Gastrocnemius medialis (tissue), 4 donors: ENCODE measurements around the gene OR2H2. TPM values are rescaled to one million over a fixed set of nuclear protein-coding genes. Genes with fewer than 3 reads are reported as not detected.
A peak's percentile ranks its signal among the peaks of the same experiment; 100 is the strongest.

Experiments used
- ATAC-seq, 2 donors: fragments of 150-250 bp; one replicate each; pipeline ENCODE4 v1.9.1; 2016
- DNase-seq, 2 donors: peaks; one replicate each; pipeline ENCODE4 v3.0.0-alpha.2; 2019
- H3K27ac ChIP-seq, 4 donors: fragments of 200-600 bp; sonication (generic); 1 replicate in 1 of 4; 2 replicates in 3 of 4; pipeline ENCODE4 v1.5.1; 2016 to 2018; ENCODE audit warnings: mild to moderate bottlenecking in 2 of 4, moderate library complexity in 1 of 4
- H3K27me3 ChIP-seq, 3 donors: fragments of 200-600 bp; sonication (generic) in 2 of 3; 1 replicate in 1 of 3; 2 replicates in 2 of 3; pipeline versions ENCODE4 v1.5.1 to v1.6.0; 2016 to 2019; ENCODE audit warnings: mild to moderate bottlenecking in 1 of 3, moderate library complexity in 1 of 3
- H3K36me3 ChIP-seq, 2 donors: fragments of 200-600 bp; sonication (generic) in 1 of 2; one replicate each; pipeline ENCODE4 v1.5.1; 2017 to 2018
- H3K4me1 ChIP-seq, 2 donors: fragments of 200-600 bp; sonication (generic) in 1 of 2; one replicate each; pipeline ENCODE4 v1.5.1; 2016 to 2017; ENCODE audit warnings: mild to moderate bottlenecking in 2 of 2
- H3K4me3 ChIP-seq, 4 donors: fragments of 200-600 bp; sonication (generic) in 3 of 4; 1 replicate in 1 of 4; 2 replicates in 3 of 4; pipeline ENCODE4 v1.5.1; 2016 to 2019; ENCODE audit warnings: mild to moderate bottlenecking in 2 of 4
- H3K9me3 ChIP-seq, 3 donors: fragments of 200-600 bp; sonication (generic) in 2 of 3; 1 replicate in 1 of 3; 2 replicates in 2 of 3; pipeline ENCODE4 v1.5.1; 2016 to 2019
- CTCF ChIP-seq, 5 experiments: fragments of 450-650 bp in 3 of 5; fragments of 200-600 bp in 2 of 5; sonication (generic) in 2 of 5; IDR thresholded peaks in 4 of 5; conservative IDR thresholded peaks in 1 of 5; 1 replicate in 4 of 5; 2 replicates in 1 of 5; pipeline ENCODE4 v1.5.1; 2016 to 2019; ENCODE audit warnings: antibody characterized with exemption in 5 of 5, mild to moderate bottlenecking in 3 of 5, moderate library complexity in 3 of 5
- POLR2A ChIP-seq, 2 donors: fragments of 450-650 bp; IDR thresholded peaks; one replicate each; pipeline ENCODE4 v1.6.1; 2017; ENCODE audit warnings: antibody characterized with exemption in 2 of 2, mild to moderate bottlenecking in 2 of 2, moderate library complexity in 2 of 2
- in situ Hi-C, 4 donors: fragments of 200-750 bp; cut with MboI; loops; one replicate each; pipeline versions ENCODE4 v1.15.0 to v1.8.0; 2017; ENCODE audit warnings: low sequenced_read_pairs in 4 of 4
- intact Hi-C: fragments of 100-400 bp; cut with DNase I; formaldehyde crosslinking; loops from one replicate; pipeline ENCODE4 v1.15.1; 2023; ENCODE audit warnings: low total_unique reads
- total RNA-seq, 4 donors: library from RNA; depleted of rRNA; stranded (reverse); fragments of >200 nt; gene quantifications; one replicate each; pipeline versions ENCODE4 v1.1.0 to v1.2.3, GENCODE V29; 2016

Gene OR2H2
- total RNA-seq, 4 donors from 2014 or later, result not detected

DNA sequence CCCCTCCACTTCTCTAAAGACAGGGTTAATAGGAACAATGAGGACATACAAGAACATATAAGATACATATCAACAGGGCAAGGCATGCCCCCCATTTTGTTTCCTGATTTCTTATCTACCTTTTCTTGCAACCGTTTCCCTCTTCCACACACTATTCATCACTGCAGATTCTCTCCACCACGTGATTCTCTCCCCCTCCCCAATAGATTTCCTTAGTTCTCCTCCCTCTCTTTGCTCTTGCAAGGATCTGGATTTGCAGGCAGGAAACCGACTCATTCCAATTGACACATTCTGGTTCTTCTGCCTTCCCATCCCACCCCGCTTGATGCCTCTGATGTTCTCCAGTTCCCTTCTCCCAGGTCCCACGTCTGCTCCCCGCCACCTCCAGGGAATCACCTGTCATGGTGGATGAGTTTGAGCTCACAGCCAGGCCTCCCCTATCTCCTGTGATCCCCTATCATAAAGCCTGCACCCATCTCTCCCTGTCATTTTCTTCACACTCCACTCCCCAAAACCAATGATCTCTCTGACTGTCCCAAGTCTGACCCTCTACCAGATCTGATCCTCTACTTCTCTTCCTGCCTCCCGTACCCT is 40.5 kb downstream of the OR2H2 start:
- Histone ChIP-seq H3K4me3 (no peak overlapping the region), H3K27me3 (peaks cover 24 to 32% (median 29%) of the 10 kb centered on the region in 3 donors), H3K9me3 (no peaks in the 10 kb centered on the region), H3K27ac (no peak overlapping the region), H3K4me1 (peaks cover 4 to 16% of the 10 kb centered on the region in 2 donors), H3K36me3 (no peaks in the 10 kb centered on the region)
- ATAC-seq (no peak), DNase-seq (no peak)
- in situ Hi-C loops (no loop called here), intact Hi-C loops (no loop called here)
- TF ChIP-seq CTCF (IDR thresholded peaks at IDR 0.05 in 4 of 5, conservative IDR thresholded peaks at IDR 0.05 in 1 of 5) (no peak), POLR2A (IDR thresholded peaks at IDR 0.05) (no peak)

- peaks cover 34 to 47% (median 45%) of the 10 kb centered on the region in 3 donors for H3K27me3 ChIP-seq
- intact Hi-C loops, result no loop called here
- TF ChIP-seq POLR2A (IDR thresholded peaks at IDR 0.05) (no peak), CTCF (IDR thresholded peaks at IDR 0.05 in 4 of 5, conservative IDR thresholded peaks at IDR 0.05 in 1 of 5) (no peak)
Measured at GRCh38 chr6:29626948-29627754, 42.2 kb downstream of the OR2H2 start.

DNA sequence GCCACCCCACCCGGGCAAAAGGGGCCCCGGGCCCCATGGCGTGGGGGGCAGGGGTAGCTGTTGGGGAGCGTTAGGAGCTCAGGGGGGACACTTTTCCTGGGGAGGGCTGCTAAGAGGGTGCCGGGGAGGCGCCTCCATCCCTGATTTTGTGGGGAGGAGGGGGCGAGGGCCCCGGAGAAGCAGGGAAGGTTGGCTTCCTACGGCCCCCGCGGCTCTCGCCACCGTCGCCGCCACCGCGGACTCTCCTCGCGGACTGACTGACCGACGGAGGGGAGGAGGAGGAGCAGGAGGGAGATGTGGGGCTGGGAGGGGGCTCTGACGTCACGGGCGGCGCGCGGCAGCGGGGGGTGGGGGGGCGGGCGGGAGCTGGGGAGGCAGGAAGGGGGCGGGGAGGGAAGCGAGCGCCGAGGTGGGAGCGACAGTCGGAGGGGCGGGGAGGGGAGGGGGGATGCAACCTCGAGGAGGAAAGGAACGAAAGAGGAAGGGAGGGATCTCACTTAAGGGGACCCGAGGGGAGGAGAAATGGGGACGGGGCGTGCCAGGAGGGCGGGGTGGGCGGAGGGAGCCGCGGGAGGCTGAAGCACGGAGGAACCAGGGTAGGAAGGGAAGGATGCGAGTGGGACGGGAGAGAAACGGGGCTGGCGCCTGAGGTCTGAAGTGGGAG is 43.0 kb downstream of the OR2H2 start:
- peak overlapping the region; percentile 54 to 69 (median 62) for H3K27ac ChIP-seq
- peak overlapping the region; percentile 36 to 62 (median 54) for H3K4me3 ChIP-seq
- in situ Hi-C loops (no loop called here), intact Hi-C loops (no loop called here)
- ATAC-seq (peak; percentile 27 to 46), DNase-seq (peak; percentile 23 to 32)
- H3K27me3 ChIP-seq, result peaks cover 41 to 51% (median 44%) of the 10 kb centered on the region in 3 donors
- peaks cover 4 to 22% of the 10 kb centered on the region in 2 donors for H3K4me1 ChIP-seq
- H3K36me3 ChIP-seq, result no peaks in the 10 kb centered on the region
- no peaks in the 10 kb centered on the region for H3K9me3 ChIP-seq
- TF ChIP-seq CTCF (IDR thresholded peaks at IDR 0.05 in 4 of 5, conservative IDR thresholded peaks at IDR 0.05 in 1 of 5) (no peak), POLR2A (IDR thresholded peaks at IDR 0.05) (peak; percentile 49 to 65)

More at GRCh38 chr6:29626948-29627754, 42.2 kb downstream of the OR2H2 start:
- no peaks in the 10 kb centered on the region for H3K36me3 ChIP-seq
- H3K4me3 ChIP-seq, result peak overlapping the region; percentile 36 to 62 (median 54)
- ATAC-seq (no peak), DNase-seq (no peak)
- H3K27ac ChIP-seq, result peak overlapping the region; percentile 37 to 69 (median 54)
- in situ Hi-C loops, result no loop called here
- H3K9me3 ChIP-seq, result no peaks in the 10 kb centered on the region
- peaks cover 4 to 22% of the 10 kb centered on the region in 2 donors for H3K4me1 ChIP-seq

GRCh38 chr6:29628419-29629281 is 43.7 kb downstream of the OR2H2 start:
- peaks cover 4 to 22% of the 10 kb centered on the region in 2 donors for H3K4me1 ChIP-seq
- H3K36me3 ChIP-seq, result no peaks in the 10 kb centered on the region
- H3K27me3 ChIP-seq, result peaks cover 46 to 53% (median 47%) of the 10 kb centered on the region in 3 donors
- peak in 1 of 2 donors; percentile 50 for ATAC-seq
- intact Hi-C loops, result no loop called here
- H3K9me3 ChIP-seq, result no peaks in the 10 kb centered on the region
- in situ Hi-C loops, result no loop called here
- peak overlapping the region; percentile 36 to 62 (median 54) for H3K4me3 ChIP-seq
- H3K27ac ChIP-seq, result peak overlapping the region; percentile 54 to 69 (median 62)
- peak in 2 of 5 experiments; percentile 44 to 61 for TF ChIP-seq CTCF (IDR thresholded peaks at IDR 0.05 in 4 of 5, conservative IDR thresholded peaks at IDR 0.05 in 1 of 5)
- no peak for TF ChIP-seq POLR2A (IDR thresholded peaks at IDR 0.05)
- peak; percentile 28 to 33 for DNase-seq
